Putamen (tissue), 1 donor: ENCODE results near the gene PRPF31.
A peak's percentile ranks its signal among the peaks of the same experiment; 100 is the strongest.
"Not testable (repeated sequence)": the region's sequence is repeated elsewhere in the genome, so short reads cannot be mapped to it uniquely, and the experiment has no call there.

Experiments used
- DNase-seq: peaks from one replicate; pipeline ENCODE4 v3.0.0-alpha.2; 2016; ENCODE audit warnings: low spot score

Gene PRPF31

GRCh38 chr19:54162884-54163283 is 47.3 kb downstream of the PRPF31 start:
- DNase-seq, result no peak

- no peak for DNase-seq
Observed at GRCh38 chr19:54164369-54165068, 49.0 kb downstream of the PRPF31 start.

DNA sequence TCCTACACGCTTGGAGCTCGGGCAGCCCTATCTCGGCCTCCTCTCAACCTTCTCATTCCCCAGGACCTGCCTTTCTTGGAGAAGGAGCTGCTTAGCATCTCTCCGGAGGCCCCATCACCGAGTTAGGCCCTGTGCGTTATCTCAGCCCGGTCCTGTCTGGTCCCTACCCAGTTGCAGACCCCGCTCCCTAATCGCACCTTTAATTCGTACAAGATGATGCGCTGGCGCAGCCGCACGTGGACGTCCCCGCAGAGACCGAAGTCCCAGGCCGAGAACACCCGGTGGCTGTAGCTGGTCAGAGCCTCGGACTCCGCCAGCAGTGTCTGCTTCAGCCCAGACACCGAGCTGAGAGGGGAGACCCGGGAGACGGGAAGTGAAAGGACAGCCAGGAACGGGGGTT is 49.7 kb downstream of the PRPF31 start:
- DNase-seq, result no peak

GRCh38 chr19:54168174-54168917 is 52.8 kb downstream of the PRPF31 start:
- DNase-seq, result peak; percentile 74

- no peak for DNase-seq
Observed at GRCh38 chr19:54169149-54169740, 53.7 kb downstream of the PRPF31 start.

- DNase-seq, result not testable (repeated sequence)
Observed at GRCh38 chr19:54171736-54172431, 56.3 kb downstream of the PRPF31 start.

DNA sequence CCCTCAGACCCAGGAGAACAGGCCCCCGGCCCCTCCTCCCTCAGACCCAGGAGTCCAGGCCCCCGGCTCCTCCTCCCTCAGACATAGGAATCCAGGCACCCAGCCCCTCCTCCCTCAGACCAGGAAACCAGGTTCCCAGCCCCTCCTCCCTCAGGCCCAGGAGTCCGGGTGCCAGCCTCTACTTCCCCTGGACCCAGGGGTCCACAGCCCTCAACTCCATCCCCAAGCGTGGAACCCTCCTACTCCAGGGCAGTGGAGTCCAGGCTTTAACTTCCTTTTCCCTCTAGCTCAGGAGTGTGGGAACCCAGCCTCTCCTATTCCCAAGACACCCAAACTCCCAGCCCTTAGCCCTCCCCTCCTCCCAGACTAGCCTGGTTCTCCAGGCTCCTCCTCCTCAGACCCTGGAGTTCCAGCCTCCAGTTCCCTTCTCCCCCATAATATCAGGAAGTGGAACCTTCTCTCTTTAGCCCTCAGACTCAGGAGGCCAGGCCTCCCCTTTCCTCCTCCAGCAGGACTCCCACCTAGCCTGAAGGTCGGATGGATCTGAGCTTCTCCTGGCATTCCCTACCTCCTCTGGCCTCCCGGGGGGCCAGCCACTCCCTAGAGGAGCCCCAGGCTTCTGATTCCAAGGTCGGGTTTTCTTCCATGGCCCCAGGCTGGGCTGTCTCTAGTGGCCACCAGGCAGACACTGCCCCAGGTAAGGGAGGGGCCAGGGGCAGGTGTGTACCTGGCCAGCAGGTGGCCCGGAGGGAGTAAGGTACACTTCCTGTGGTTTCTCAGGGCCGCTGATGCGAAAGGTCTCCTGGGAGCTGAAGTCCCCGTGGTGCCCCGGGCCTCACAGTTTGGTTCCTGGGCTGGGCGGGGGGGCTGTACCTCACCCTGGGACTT is 57.2 kb downstream of the PRPF31 start, which contains the start of gene TMC4:
TSS of gene TMC4 (minus strand) at position 690 of the 888 bp plus-strand sequence. CDS start at position 647, 43 bp downstream.
- DNase-seq, result no peak

- no peak for DNase-seq
Observed at GRCh38 chr19:54173359-54173699, 57.8 kb downstream of the PRPF31 start.

- no peak for DNase-seq
Observed at GRCh38 chr19:54173951-54174834, 58.6 kb downstream of the PRPF31 start.

GRCh38 chr19:54178581-54179261 is 63.2 kb downstream of the PRPF31 start:
- no peak for DNase-seq

GRCh38 chr19:54179262-54179852 is 63.8 kb downstream of the PRPF31 start:
- no peak for DNase-seq

DNA sequence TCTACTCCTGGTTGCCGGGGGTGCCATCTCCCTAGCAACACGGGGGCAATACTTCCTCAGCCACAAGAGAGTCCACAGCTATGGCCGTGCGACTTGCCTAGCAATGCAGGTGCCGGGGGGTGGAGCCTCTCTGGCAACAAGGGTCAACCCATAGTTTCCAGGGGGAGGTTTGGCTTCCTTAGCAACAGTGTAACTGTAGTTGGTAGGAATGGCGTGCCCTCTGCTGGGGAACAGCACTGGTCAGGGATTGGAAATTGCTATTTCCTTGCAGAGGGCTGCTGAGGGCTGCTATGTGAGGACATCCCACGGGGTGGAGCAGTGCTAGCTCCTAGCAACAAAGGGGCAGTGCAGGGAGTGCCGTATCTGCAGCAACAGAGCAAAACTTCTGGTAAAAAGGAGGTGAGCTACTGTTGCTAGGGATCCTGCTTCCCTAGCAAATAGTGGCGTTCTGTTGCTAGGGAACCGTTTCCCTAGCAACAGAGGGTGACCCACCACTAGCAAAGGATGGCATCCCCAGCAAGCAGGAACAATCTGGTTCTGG is 64.4 kb downstream of the PRPF31 start:
- DNase-seq, result peak; percentile 55

GRCh38 chr19:54180691-54181091 is 65.1 kb downstream of the PRPF31 start:
- no peak for DNase-seq
